Endothelial cell of umbilical vein (primary cell): ENCODE data around the gene A1BG. TPM values are rescaled to one million over a fixed set of nuclear protein-coding genes. Genes with fewer than 3 reads are reported as not detected.

Experiments
- BruUV-seq: library from RNA; stranded (reverse); fragments of 400-500 nt; replicated peaks from 2 replicates; lab custom pipeline; 2021; lab: Mats Ljungman, UMichigan
- CTCF ChIA-PET: fragments of 300-600, 350-600 bp; sonication (Branson Sonifier 250); formaldehyde crosslinking; loops from one replicate; lab custom pipeline; 2021; ENCODE audit warnings: antibody characterized with exemption, inconsistent platforms; lab: Charles Lee
- POLR2A ChIA-PET: fragments of 300-600, 350-600 bp; sonication (Branson Sonifier 250); formaldehyde crosslinking; loops from one replicate; lab custom pipeline; 2021; ENCODE audit warnings: antibody characterized with exemption, inconsistent platforms; lab: Charles Lee
- DNase-seq: peaks from one replicate; pipeline ENCODE4 v3.0.0-alpha.2; 2011; ENCODE audit warnings: low read depth, low spot score
- FAIRE-seq: peaks from 2 replicates; lab custom pipeline; 2011; peaks lifted over from hg19 to GRCh38; lab: Jason Lieb, UNC
- H2AFZ ChIP-seq: 2 replicates; pipeline ENCODE4 v1.6.0; 2012; ENCODE audit warnings: low read depth, low read length, control low read depth, inconsistent platforms
- H3K27ac ChIP-seq: 2 replicates; pipeline ENCODE4 v1.5.1; 2011; ENCODE audit warnings: low read depth, mild to moderate bottlenecking, control low read depth, low read length, moderate library complexity; ENCODE audit not compliant: insufficient read depth
- H3K27me3 ChIP-seq, 2 experiments: 2 replicates each; pipeline versions ENCODE4 v1.6.0 to v1.6.1; 2011; ENCODE audit warnings: low read length in 2 of 2, mixed read lengths in 1 of 2; ENCODE audit not compliant: control insufficient read depth in 2 of 2, insufficient read depth in 2 of 2
- H3K36me3 ChIP-seq, 2 experiments: 2 replicates in 1 of 2; 3 replicates in 1 of 2; pipeline ENCODE4 v1.5.1; 2011; ENCODE audit warnings: low read length in 2 of 2, mild to moderate bottlenecking in 1 of 2, moderate library complexity in 1 of 2; ENCODE audit not compliant: control insufficient read depth in 2 of 2, insufficient read depth in 2 of 2; ENCODE audit errors: extremely low read depth in 1 of 2
- H3K4me1 ChIP-seq: 3 replicates; pipeline ENCODE4 v1.5.1; 2011; ENCODE audit warnings: mild to moderate bottlenecking, low read length; ENCODE audit not compliant: control insufficient read depth, insufficient read depth; ENCODE audit errors: extremely low read depth
- H3K4me2 ChIP-seq: 2 replicates; pipeline ENCODE4 v1.6.1; 2011; ENCODE audit warnings: low read length, control low read depth, mixed read lengths; ENCODE audit not compliant: insufficient read depth
- H3K4me3 ChIP-seq, 3 experiments: fragments of 200-600 bp in 1 of 3; sonication (generic), shearing (Covaris generic) in 1 of 3; replicated peaks in 1 of 3; 2 replicates each; pipeline ENCODE4 v1.5.1; 2011 to 2016; ENCODE audit warnings: control low read depth in 3 of 3, low read length in 3 of 3, mild to moderate bottlenecking in 2 of 3, inconsistent platforms in 1 of 3, low read depth in 1 of 3, moderate library complexity in 1 of 3; ENCODE audit not compliant: insufficient read depth in 1 of 3
- H3K79me2 ChIP-seq: 2 replicates; pipeline ENCODE4 v1.6.0; 2012; ENCODE audit warnings: low read length, inconsistent platforms; ENCODE audit not compliant: control insufficient read depth, insufficient read depth
- H3K9ac ChIP-seq: replicated peaks from 2 replicates; pipeline ENCODE3; 2011; ENCODE audit warnings: low read length, control low read depth; ENCODE audit not compliant: insufficient read depth; ENCODE audit errors: extremely low read depth
- H3K9me1 ChIP-seq: replicated peaks from 3 replicates; pipeline ENCODE4 v1.6.0; 2011; ENCODE audit warnings: mild to moderate bottlenecking, low read length; ENCODE audit not compliant: control insufficient read depth, insufficient read depth; ENCODE audit errors: extremely low read depth
- H3K9me3 ChIP-seq: replicated peaks from 2 replicates; pipeline ENCODE4 v1.5.1; 2012; ENCODE audit warnings: low read length, inconsistent platforms; ENCODE audit not compliant: control insufficient read depth, insufficient read depth
- H4K20me1 ChIP-seq: replicated peaks from 2 replicates; pipeline ENCODE3; 2011; ENCODE audit warnings: mild to moderate bottlenecking, low read length; ENCODE audit not compliant: control insufficient read depth, insufficient read depth; ENCODE audit errors: extremely low read depth
- EZH2 ChIP-seq: IDR thresholded peaks from 2 replicates; pipeline ENCODE4 v1.6.1; 2012; ENCODE audit warnings: borderline replicate concordance, low read depth, mild to moderate bottlenecking, moderate library complexity, low read length, inconsistent platforms; ENCODE audit not compliant: severe bottlenecking
- FOS ChIP-seq: IDR thresholded peaks from 2 replicates; pipeline ENCODE4 v1.6.1; 2011; ENCODE audit warnings: mild to moderate bottlenecking, low read length, moderate library complexity, borderline replicate concordance; ENCODE audit not compliant: insufficient read depth
- GATA2 ChIP-seq: IDR thresholded peaks from 2 replicates; pipeline ENCODE4 v1.7.0; 2011; ENCODE audit warnings: low read depth, mild to moderate bottlenecking, moderate library complexity, mixed read lengths, low read length; ENCODE audit not compliant: insufficient read length, insufficient read depth
- JUN ChIP-seq: IDR thresholded peaks from 2 replicates; pipeline ENCODE4 v1.6.1; 2011; ENCODE audit warnings: borderline replicate concordance, low read depth; ENCODE audit not compliant: insufficient read length, insufficient read depth
- MYC ChIP-seq: IDR thresholded peaks from one replicate; pipeline ENCODE4 v1.6.1; 2011; ENCODE audit warnings: mild to moderate bottlenecking, low read depth, low read length
- POLR2A ChIP-seq: IDR thresholded peaks from 2 replicates; pipeline ENCODE4 v1.6.1; 2012; ENCODE audit warnings: low read depth, mild to moderate bottlenecking, control low read depth, low read length
- POLR2AphosphoS5 ChIP-seq: IDR thresholded peaks from 2 replicates; pipeline ENCODE4 v1.6.1; 2012; ENCODE audit warnings: low read depth, mild to moderate bottlenecking, control low read depth, low read length, moderate library complexity; ENCODE audit not compliant: insufficient read depth
- dilution Hi-C: fragments of 300-500 bp; cut with MboI; formaldehyde crosslinking; loops from one replicate; pipeline ENCODE4 v1.15.0; 2019; ENCODE audit warnings: low sequenced_read_pairs; ENCODE audit not compliant: extremely low pct_ligation_motif_present
- intact Hi-C: fragments of 100-400 bp; cut with micrococcal nuclease; formaldehyde crosslinking; loops from one replicate; pipeline ENCODE4 v1.10.0; 2022
- polyA plus RNA-seq, 4 experiments: library from polyadenylated mRNA; depleted of rRNA in 3 of 4; stranded (reverse) in 3 of 4; unstranded in 1 of 4; fragments of >200 nt; gene quantifications; 2 replicates each; pipeline versions ENCODE4 v1.2.1 to v1.2.3, GENCODE V29; 2011 to 2012; ENCODE audit warnings: missing spikeins in 1 of 4
- total RNA-seq: library from RNA; stranded (reverse); gene quantifications from 2 replicates; pipeline ENCODE4 v1.2.3, GENCODE V29; 2021
- TF ChIP-seq, protein P1 (sequence below): IDR thresholded peaks from 2 replicates; pipeline ENCODE4 v1.6.1; 2011; ENCODE audit not compliant: insufficient read depth, insufficient read length
- TF ChIP-seq, protein P2 (sequence below), 2 donors: IDR thresholded peaks; 1 replicate in 1 of 2; 2 replicates in 1 of 2; pipeline ENCODE4 v1.5.1; 2011; ENCODE audit warnings: low read length in 2 of 2, mild to moderate bottlenecking in 2 of 2, moderate library complexity in 2 of 2, control low read depth in 1 of 2, inconsistent platforms in 1 of 2, low read depth in 1 of 2; ENCODE audit not compliant: insufficient read depth in 1 of 2; ENCODE audit errors: extremely low read depth in 1 of 2

The A1BG gene
- total and polyA plus RNA-seq, 2 donors (not counting 3 experiments of a cell fraction or from before 2014, with no cell fraction given), result 2.3 to 3.7 TPM

DNA sequence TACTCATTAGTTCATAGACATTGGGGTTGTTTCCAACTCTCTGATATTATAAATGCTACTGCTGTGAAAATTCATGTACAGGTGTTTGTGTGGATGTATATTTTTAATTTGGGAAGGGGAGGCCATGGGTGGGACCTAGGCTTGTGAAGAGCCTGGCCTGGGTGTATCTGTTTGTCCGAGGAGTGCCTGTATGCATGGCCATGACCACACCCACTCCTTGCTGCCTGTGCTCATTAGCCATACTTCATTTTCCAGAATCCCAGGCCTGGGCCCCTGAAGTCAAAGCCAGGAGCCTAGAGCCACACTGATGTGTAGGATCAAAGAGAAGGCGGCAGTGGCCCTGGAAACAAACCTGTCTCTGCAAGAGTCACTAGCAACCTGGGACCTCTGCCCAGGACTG lies 37.7 kb downstream of the A1BG start:
- H3K27ac ChIP-seq, result no peak overlapping the region
- peaks cover 0 to 27% of the 10 kb centered on the region in 2 experiments for H3K36me3 ChIP-seq
- TF ChIP-seq, protein P1, sequence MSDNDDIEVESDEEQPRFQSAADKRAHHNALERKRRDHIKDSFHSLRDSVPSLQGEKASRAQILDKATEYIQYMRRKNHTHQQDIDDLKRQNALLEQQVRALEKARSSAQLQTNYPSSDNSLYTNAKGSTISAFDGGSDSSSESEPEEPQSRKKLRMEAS, result no peak
- TF ChIP-seq GATA2, result no peak
- TF ChIP-seq JUN, result no peak
- intact Hi-C loops (no loop called here), dilution Hi-C loops (no loop called here)
- no peak for FAIRE-seq
- DNase-seq, result no peak
- no peaks in the 10 kb centered on the region for H3K4me1 ChIP-seq
- no peaks in the 10 kb centered on the region for H3K9me1 ChIP-seq
- H3K9me3 ChIP-seq, result no peaks in the 10 kb centered on the region
- CTCF ChIA-PET, result interaction anchor here (0.9 kb wide), 1 partner anchor 10 kb away, joined by 4 read pairs; no protein-coding TSS in a partner anchor
- no peaks in the 10 kb centered on the region for H3K27me3 ChIP-seq
- no peak overlapping the region for H2AFZ ChIP-seq
- H3K9ac ChIP-seq, result no peak overlapping the region
- no TSS peak for BruUV-seq
- POLR2A ChIA-PET, result no interaction called here
- H4K20me1 ChIP-seq, result no peaks in the 10 kb centered on the region
- H3K4me2 ChIP-seq, result no peak overlapping the region
- H3K79me2 ChIP-seq, result no peaks in the 10 kb centered on the region
- H3K4me3 ChIP-seq, result no peak overlapping the region

DNA sequence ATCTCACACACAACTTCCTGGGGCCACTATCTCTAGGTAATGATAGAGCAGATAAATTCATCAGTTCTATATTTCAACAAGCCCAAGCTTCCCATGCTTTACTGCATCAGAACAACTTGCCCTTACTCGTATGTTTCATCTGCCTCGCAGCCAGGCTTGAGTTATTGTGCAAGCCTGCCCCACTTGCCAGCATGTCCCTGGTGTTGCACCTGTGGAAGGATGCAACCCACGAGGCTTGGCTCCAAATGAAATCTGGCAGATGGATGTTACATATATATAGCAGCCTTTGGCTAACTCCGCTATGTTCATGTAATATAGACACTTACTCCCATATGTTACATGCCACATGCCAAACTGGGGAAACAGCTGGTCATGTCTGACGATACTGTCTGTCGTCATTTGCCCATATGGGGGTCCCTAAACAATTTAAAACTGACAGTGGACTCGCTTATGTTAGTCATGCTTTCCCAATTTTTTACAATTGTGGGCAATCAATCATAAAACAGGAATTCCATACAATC lies 41.9 kb downstream of the A1BG start:
- BruUV-seq, result no TSS peak
- POLR2A ChIA-PET, result no interaction called here
- intact Hi-C loops (no loop called here), dilution Hi-C loops (no loop called here)
- CTCF ChIA-PET, result interaction anchor here (2.1 kb wide), 1 partner anchor 83 kb away, joined by 6 read pairs; the partner anchor contains the start of gene ZNF544
- no peaks in the 10 kb centered on the region for H3K9me3 ChIP-seq
- H3K4me3 ChIP-seq, result no peak overlapping the region
- DNase-seq (no peak), FAIRE-seq (no peak)
- no peak overlapping the region for H2AFZ ChIP-seq
- no peak overlapping the region for H3K9ac ChIP-seq
- no peaks in the 10 kb centered on the region for H3K9me1 ChIP-seq
- TF ChIP-seq POLR2AphosphoS5, result no peak
- TF ChIP-seq EZH2, result no peak
- TF ChIP-seq MYC, result no peak
- TF ChIP-seq JUN, result no peak
- TF ChIP-seq FOS, result no peak
- TF ChIP-seq POLR2A, result no peak
- TF ChIP-seq, protein P1, result no peak
- TF ChIP-seq GATA2, result no peak
- TF ChIP-seq, protein P2, sequence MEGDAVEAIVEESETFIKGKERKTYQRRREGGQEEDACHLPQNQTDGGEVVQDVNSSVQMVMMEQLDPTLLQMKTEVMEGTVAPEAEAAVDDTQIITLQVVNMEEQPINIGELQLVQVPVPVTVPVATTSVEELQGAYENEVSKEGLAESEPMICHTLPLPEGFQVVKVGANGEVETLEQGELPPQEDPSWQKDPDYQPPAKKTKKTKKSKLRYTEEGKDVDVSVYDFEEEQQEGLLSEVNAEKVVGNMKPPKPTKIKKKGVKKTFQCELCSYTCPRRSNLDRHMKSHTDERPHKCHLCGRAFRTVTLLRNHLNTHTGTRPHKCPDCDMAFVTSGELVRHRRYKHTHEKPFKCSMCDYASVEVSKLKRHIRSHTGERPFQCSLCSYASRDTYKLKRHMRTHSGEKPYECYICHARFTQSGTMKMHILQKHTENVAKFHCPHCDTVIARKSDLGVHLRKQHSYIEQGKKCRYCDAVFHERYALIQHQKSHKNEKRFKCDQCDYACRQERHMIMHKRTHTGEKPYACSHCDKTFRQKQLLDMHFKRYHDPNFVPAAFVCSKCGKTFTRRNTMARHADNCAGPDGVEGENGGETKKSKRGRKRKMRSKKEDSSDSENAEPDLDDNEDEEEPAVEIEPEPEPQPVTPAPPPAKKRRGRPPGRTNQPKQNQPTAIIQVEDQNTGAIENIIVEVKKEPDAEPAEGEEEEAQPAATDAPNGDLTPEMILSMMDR (IDR thresholded peaks at IDR 0.05; ENCODE audit: extremely low read depth in 1 of 2, insufficient read depth in 1 of 2, low read depth in 1 of 2, low read length in 2 of 2), result no peak
- no peaks in the 10 kb centered on the region for H4K20me1 ChIP-seq
- H3K79me2 ChIP-seq, result peaks cover 5% of the 10 kb centered on the region
- no peak overlapping the region for H3K27ac ChIP-seq
- peaks cover 0 to 22% of the 10 kb centered on the region in 2 experiments for H3K36me3 ChIP-seq
- no peaks in the 10 kb centered on the region for H3K27me3 ChIP-seq
- H3K4me2 ChIP-seq, result no peak overlapping the region
- no peaks in the 10 kb centered on the region for H3K4me1 ChIP-seq
